Fibroblast of villous mesenchyme (primary cell): ENCODE measurements around the gene ARSG. TPM values are rescaled to one million over a fixed set of nuclear protein-coding genes. Genes with fewer than 3 reads are reported as not detected.

ENCODE experiments used
- DNase-seq: peaks from one replicate; pipeline ENCODE4 v3.0.0-alpha.2; 2010; ENCODE audit warnings: low read depth
- H3K4me3 ChIP-seq: 2 replicates; pipeline ENCODE4 v1.5.1; 2011; ENCODE audit warnings: low read depth, mild to moderate bottlenecking, low read length
- CTCF ChIP-seq: IDR thresholded peaks from 2 replicates; pipeline ENCODE4 v1.5.1; 2012; ENCODE audit warnings: low read depth, mild to moderate bottlenecking, low read length; ENCODE audit not compliant: insufficient read depth
- total RNA-seq: library from RNA; depleted of rRNA; stranded (reverse); fragments of >200 nt; gene quantifications from 2 replicates; pipeline ENCODE4 v1.2.3, GENCODE V29; 2012

Gene ARSG
- total RNA-seq, 1 donor: 5.6 TPM

- H3K4me3 ChIP-seq: peak overlapping the region; percentile 49
- DNase-seq: no peak
- TF ChIP-seq CTCF: no peak
These were observed 884 bp upstream of the ARSG start for GRCh38 chr17:68290268-68290954.

- no peak for TF ChIP-seq CTCF
- peak; percentile 67 for DNase-seq
- H3K4me3 ChIP-seq: peak overlapping the region; percentile 65
These were observed 767 bp downstream of the ARSG start for GRCh38 chr17:68291836-68292688.

GRCh38 chr17:68292689-68293040 lies 1.4 kb downstream of the ARSG start:
- no peak overlapping the region for H3K4me3 ChIP-seq
- no peak for TF ChIP-seq CTCF
- no peak for DNase-seq

- no peak for TF ChIP-seq CTCF
- DNase-seq: no peak
These were observed 2.3 kb downstream of the ARSG start for GRCh38 chr17:68293490-68294195.

GRCh38 chr17:68294196-68294555 lies 2.9 kb downstream of the ARSG start:
- no peak for TF ChIP-seq CTCF
- H3K4me3 ChIP-seq: no peak overlapping the region

More at GRCh38 chr17:68293490-68294195, 2.3 kb downstream of the ARSG start:
- H3K4me3 ChIP-seq: no peak overlapping the region

GRCh38 chr17:68294617-68295016 lies 3.3 kb downstream of the ARSG start:
- no peak overlapping the region for H3K4me3 ChIP-seq
- no peak for TF ChIP-seq CTCF
- no peak for DNase-seq

More at GRCh38 chr17:68294196-68294555, 2.9 kb downstream of the ARSG start:
- no peak for DNase-seq
